Endothelial cell of umbilical vein (primary cell): ENCODE data around the gene SBSN. TPM values are rescaled to one million over a fixed set of nuclear protein-coding genes. Genes with fewer than 3 reads are reported as not detected.

ENCODE experiments used
- BruUV-seq: library from RNA; stranded (reverse); fragments of 400-500 nt; replicated peaks from 2 replicates; lab custom pipeline; 2021; lab: Mats Ljungman, UMichigan
- CTCF ChIA-PET: fragments of 300-600, 350-600 bp; sonication (Branson Sonifier 250); formaldehyde crosslinking; loops from one replicate; lab custom pipeline; 2021; ENCODE audit warnings: antibody characterized with exemption, inconsistent platforms; lab: Charles Lee
- POLR2A ChIA-PET: fragments of 300-600, 350-600 bp; sonication (Branson Sonifier 250); formaldehyde crosslinking; loops from one replicate; lab custom pipeline; 2021; ENCODE audit warnings: antibody characterized with exemption, inconsistent platforms; lab: Charles Lee
- DNase-seq: peaks from one replicate; pipeline ENCODE4 v3.0.0-alpha.2; 2011; ENCODE audit warnings: low read depth, low spot score
- FAIRE-seq: peaks from 2 replicates; lab custom pipeline; 2011; peaks lifted over from hg19 to GRCh38; lab: Jason Lieb, UNC
- H2AFZ ChIP-seq: 2 replicates; pipeline ENCODE4 v1.6.0; 2012; ENCODE audit warnings: low read depth, low read length, control low read depth, inconsistent platforms
- H3K27ac ChIP-seq: 2 replicates; pipeline ENCODE4 v1.5.1; 2011; ENCODE audit warnings: low read depth, mild to moderate bottlenecking, control low read depth, low read length, moderate library complexity; ENCODE audit not compliant: insufficient read depth
- H3K27me3 ChIP-seq, 2 experiments: 2 replicates each; pipeline versions ENCODE4 v1.6.0 to v1.6.1; 2011; ENCODE audit warnings: low read length in 2 of 2, mixed read lengths in 1 of 2; ENCODE audit not compliant: control insufficient read depth in 2 of 2, insufficient read depth in 2 of 2
- H3K36me3 ChIP-seq, 2 experiments: 2 replicates in 1 of 2; 3 replicates in 1 of 2; pipeline ENCODE4 v1.5.1; 2011; ENCODE audit warnings: low read length in 2 of 2, mild to moderate bottlenecking in 1 of 2, moderate library complexity in 1 of 2; ENCODE audit not compliant: control insufficient read depth in 2 of 2, insufficient read depth in 2 of 2; ENCODE audit errors: extremely low read depth in 1 of 2
- H3K4me1 ChIP-seq: 3 replicates; pipeline ENCODE4 v1.5.1; 2011; ENCODE audit warnings: mild to moderate bottlenecking, low read length; ENCODE audit not compliant: control insufficient read depth, insufficient read depth; ENCODE audit errors: extremely low read depth
- H3K4me2 ChIP-seq: 2 replicates; pipeline ENCODE4 v1.6.1; 2011; ENCODE audit warnings: low read length, control low read depth, mixed read lengths; ENCODE audit not compliant: insufficient read depth
- H3K4me3 ChIP-seq, 3 experiments: fragments of 200-600 bp in 1 of 3; sonication (generic), shearing (Covaris generic) in 1 of 3; replicated peaks in 1 of 3; 2 replicates each; pipeline ENCODE4 v1.5.1; 2011 to 2016; ENCODE audit warnings: control low read depth in 3 of 3, low read length in 3 of 3, mild to moderate bottlenecking in 2 of 3, inconsistent platforms in 1 of 3, low read depth in 1 of 3, moderate library complexity in 1 of 3; ENCODE audit not compliant: insufficient read depth in 1 of 3
- H3K79me2 ChIP-seq: 2 replicates; pipeline ENCODE4 v1.6.0; 2012; ENCODE audit warnings: low read length, inconsistent platforms; ENCODE audit not compliant: control insufficient read depth, insufficient read depth
- H3K9ac ChIP-seq: replicated peaks from 2 replicates; pipeline ENCODE3; 2011; ENCODE audit warnings: low read length, control low read depth; ENCODE audit not compliant: insufficient read depth; ENCODE audit errors: extremely low read depth
- H3K9me1 ChIP-seq: replicated peaks from 3 replicates; pipeline ENCODE4 v1.6.0; 2011; ENCODE audit warnings: mild to moderate bottlenecking, low read length; ENCODE audit not compliant: control insufficient read depth, insufficient read depth; ENCODE audit errors: extremely low read depth
- H3K9me3 ChIP-seq: replicated peaks from 2 replicates; pipeline ENCODE4 v1.5.1; 2012; ENCODE audit warnings: low read length, inconsistent platforms; ENCODE audit not compliant: control insufficient read depth, insufficient read depth
- H4K20me1 ChIP-seq: replicated peaks from 2 replicates; pipeline ENCODE3; 2011; ENCODE audit warnings: mild to moderate bottlenecking, low read length; ENCODE audit not compliant: control insufficient read depth, insufficient read depth; ENCODE audit errors: extremely low read depth
- CTCF ChIP-seq, 2 donors: IDR thresholded peaks; 1 replicate in 1 of 2; 2 replicates in 1 of 2; pipeline ENCODE4 v1.5.1; 2011; ENCODE audit warnings: low read length in 2 of 2, mild to moderate bottlenecking in 2 of 2, moderate library complexity in 2 of 2, control low read depth in 1 of 2, inconsistent platforms in 1 of 2, low read depth in 1 of 2; ENCODE audit not compliant: insufficient read depth in 1 of 2; ENCODE audit errors: extremely low read depth in 1 of 2
- EZH2 ChIP-seq: IDR thresholded peaks from 2 replicates; pipeline ENCODE4 v1.6.1; 2012; ENCODE audit warnings: borderline replicate concordance, low read depth, mild to moderate bottlenecking, moderate library complexity, low read length, inconsistent platforms; ENCODE audit not compliant: severe bottlenecking
- FOS ChIP-seq: IDR thresholded peaks from 2 replicates; pipeline ENCODE4 v1.6.1; 2011; ENCODE audit warnings: mild to moderate bottlenecking, low read length, moderate library complexity, borderline replicate concordance; ENCODE audit not compliant: insufficient read depth
- GATA2 ChIP-seq: IDR thresholded peaks from 2 replicates; pipeline ENCODE4 v1.7.0; 2011; ENCODE audit warnings: low read depth, mild to moderate bottlenecking, moderate library complexity, mixed read lengths, low read length; ENCODE audit not compliant: insufficient read length, insufficient read depth
- JUN ChIP-seq: IDR thresholded peaks from 2 replicates; pipeline ENCODE4 v1.6.1; 2011; ENCODE audit warnings: borderline replicate concordance, low read depth; ENCODE audit not compliant: insufficient read length, insufficient read depth
- MAX ChIP-seq: IDR thresholded peaks from 2 replicates; pipeline ENCODE4 v1.6.1; 2011; ENCODE audit not compliant: insufficient read depth, insufficient read length
- MYC ChIP-seq: IDR thresholded peaks from one replicate; pipeline ENCODE4 v1.6.1; 2011; ENCODE audit warnings: mild to moderate bottlenecking, low read depth, low read length
- POLR2A ChIP-seq: IDR thresholded peaks from 2 replicates; pipeline ENCODE4 v1.6.1; 2012; ENCODE audit warnings: low read depth, mild to moderate bottlenecking, control low read depth, low read length
- POLR2AphosphoS5 ChIP-seq: IDR thresholded peaks from 2 replicates; pipeline ENCODE4 v1.6.1; 2012; ENCODE audit warnings: low read depth, mild to moderate bottlenecking, control low read depth, low read length, moderate library complexity; ENCODE audit not compliant: insufficient read depth
- dilution Hi-C: fragments of 300-500 bp; cut with MboI; formaldehyde crosslinking; loops from one replicate; pipeline ENCODE4 v1.15.0; 2019; ENCODE audit warnings: low sequenced_read_pairs; ENCODE audit not compliant: extremely low pct_ligation_motif_present
- intact Hi-C: fragments of 100-400 bp; cut with micrococcal nuclease; formaldehyde crosslinking; loops from one replicate; pipeline ENCODE4 v1.10.0; 2022
- polyA plus RNA-seq, 4 experiments: library from polyadenylated mRNA; depleted of rRNA in 3 of 4; stranded (reverse) in 3 of 4; unstranded in 1 of 4; fragments of >200 nt; gene quantifications; 2 replicates each; pipeline versions ENCODE4 v1.2.1 to v1.2.3, GENCODE V29; 2011 to 2012; ENCODE audit warnings: missing spikeins in 1 of 4
- total RNA-seq: library from RNA; stranded (reverse); gene quantifications from 2 replicates; pipeline ENCODE4 v1.2.3, GENCODE V29; 2021

The SBSN gene
- total and polyA plus RNA-seq, 2 donors (not counting 3 experiments of a cell fraction or from before 2014, with no cell fraction given), result not detected

- H3K4me3 ChIP-seq, result no peak overlapping the region
- no peak overlapping the region for H3K4me2 ChIP-seq
- dilution Hi-C loops, result no loop called here
- intact Hi-C loops, result no loop called here
- no peaks in the 10 kb centered on the region for H3K9me3 ChIP-seq
- no peaks in the 10 kb centered on the region for H3K36me3 ChIP-seq
- no peaks in the 10 kb centered on the region for H3K79me2 ChIP-seq
- POLR2A ChIA-PET, result no interaction called here
- FAIRE-seq (no peak), DNase-seq (no peak)
- CTCF ChIA-PET, result no interaction called here
- no peak overlapping the region for H3K9ac ChIP-seq
- no peaks in the 10 kb centered on the region for H4K20me1 ChIP-seq
- no peaks in the 10 kb centered on the region for H3K4me1 ChIP-seq
- no peaks in the 10 kb centered on the region for H3K27me3 ChIP-seq
- H3K27ac ChIP-seq, result no peak overlapping the region
- TF ChIP-seq EZH2 (no peak), MAX (no peak), POLR2A (no peak), JUN (no peak), GATA2 (no peak), CTCF (IDR thresholded peaks at IDR 0.05; ENCODE audit: extremely low read depth in 1 of 2, insufficient read depth in 1 of 2, low read depth in 1 of 2, low read length in 2 of 2) (no peak), MYC (no peak), POLR2AphosphoS5 (no peak), FOS (no peak)
- no TSS peak for BruUV-seq
- no peaks in the 10 kb centered on the region for H3K9me1 ChIP-seq
- no peak overlapping the region for H2AFZ ChIP-seq
Measured at GRCh38 chr19:35566738-35567137, 38.6 kb upstream of the SBSN start.
